Measurements from ENCODE around the gene CYB5D1.

CYB5D1 gene

GRCh38 chr17:7825206-7825990 is 32.4 kb upstream of the CYB5D1 start:
- H3K27me3 Mint-ChIP-seq = peaks cover 16% of the 10 kb centered on the region
- peaks cover 6% of the 10 kb centered on the region for H3K4me1 Mint-ChIP-seq
- no peak overlapping the region for H3K4me3 Mint-ChIP-seq
- ATAC-seq = no peak
- no peaks in the 10 kb centered on the region for H3K9me3 Mint-ChIP-seq
- peak overlapping the region in 1 of 2 donors; percentile 72 for H3K27ac Mint-ChIP-seq
- no peak for DNase-seq

- DNase-seq (no peak), ATAC-seq (no peak)
- Mint-ChIP-seq H3K9me3 (no peaks in the 10 kb centered on the region), H3K27me3 (peaks cover 20% of the 10 kb centered on the region), H3K27ac (no peak overlapping the region), H3K4me1 (peaks cover 9% of the 10 kb centered on the region), H3K4me3 (no peak overlapping the region)
Measured at GRCh38 chr17:7830616-7831015, 27.2 kb upstream of the CYB5D1 start.

GRCh38 chr17:7831233-7831632 is 26.6 kb upstream of the CYB5D1 start:
- peaks cover 20% of the 10 kb centered on the region for H3K27me3 Mint-ChIP-seq
- H3K27ac Mint-ChIP-seq = no peak overlapping the region
- H3K4me3 Mint-ChIP-seq = no peak overlapping the region
- ATAC-seq (no peak), DNase-seq (no peak)
- H3K9me3 Mint-ChIP-seq = no peaks in the 10 kb centered on the region
- H3K4me1 Mint-ChIP-seq = peaks cover 12% of the 10 kb centered on the region

GRCh38 chr17:7832431-7832830 is 25.4 kb upstream of the CYB5D1 start:
- Mint-ChIP-seq H3K9me3 (no peaks in the 10 kb centered on the region), H3K4me3 (no peak overlapping the region), H3K4me1 (peaks cover 24% of the 10 kb centered on the region), H3K27ac (no peak overlapping the region), H3K27me3 (peaks cover 14% of the 10 kb centered on the region)
- DNase-seq = no peak
- ATAC-seq = no peak

- Mint-ChIP-seq H3K27ac (peak overlapping the region in 1 of 2 donors; percentile 58), H3K27me3 (peaks cover 14% of the 10 kb centered on the region), H3K9me3 (no peaks in the 10 kb centered on the region), H3K4me1 (peaks cover 29% of the 10 kb centered on the region), H3K4me3 (peak overlapping the region; percentile 88 to 95)
- DNase-seq (no peak), ATAC-seq (no peak)
Measured at GRCh38 chr17:7833011-7833794, 24.6 kb upstream of the CYB5D1 start.

- Mint-ChIP-seq H3K4me3 (peak within 1 kb of the TSS; percentile 88 to 95), H3K27me3 (peaks cover 14% of the 10 kb centered on the region), H3K4me1 (peaks cover 36% of the 10 kb centered on the region), H3K27ac (peak within 1 kb of the TSS; percentile 94 to 97), H3K9me3 (no peaks in the 10 kb centered on the region)
- ATAC-seq (peak; percentile 73), DNase-seq (peak; percentile 86 to 87)
Measured at GRCh38 chr17:7833795-7834541, 23.8 kb upstream of the CYB5D1 start, which contains the start of gene KDM6B. Gene KDM6B, plus strand, starts transcription at chr17:7834217. Its CDS starts 11,338 bp downstream, at chr17:7845555.

- no peak for DNase-seq
- ATAC-seq = peak; percentile 5
- Mint-ChIP-seq H3K27ac (peak overlapping the region; percentile 7 to 94), H3K4me1 (peaks cover 41% of the 10 kb centered on the region), H3K27me3 (peaks cover 14% of the 10 kb centered on the region), H3K4me3 (peak overlapping the region; percentile 88 to 95), H3K9me3 (no peaks in the 10 kb centered on the region)
Measured at GRCh38 chr17:7834542-7834956, 23.3 kb upstream of the CYB5D1 start.

- H3K4me1 Mint-ChIP-seq = peaks cover 48% of the 10 kb centered on the region
- peaks cover 14% of the 10 kb centered on the region for H3K27me3 Mint-ChIP-seq
- DNase-seq (peak; percentile 83), ATAC-seq (peak; percentile 52)
- peak overlapping the region; percentile 88 to 95 for H3K4me3 Mint-ChIP-seq
- no peaks in the 10 kb centered on the region for H3K9me3 Mint-ChIP-seq
- H3K27ac Mint-ChIP-seq = peak overlapping the region; percentile 94 to 97
Measured at GRCh38 chr17:7834957-7835813, 22.6 kb upstream of the CYB5D1 start.

- H3K4me1 Mint-ChIP-seq = peaks cover 56% of the 10 kb centered on the region
- peak overlapping the region; percentile 6 to 91 for H3K27ac Mint-ChIP-seq
- peak overlapping the region; percentile 88 to 95 for H3K4me3 Mint-ChIP-seq
- H3K9me3 Mint-ChIP-seq = no peaks in the 10 kb centered on the region
- ATAC-seq = no peak
- H3K27me3 Mint-ChIP-seq = peaks cover 14% of the 10 kb centered on the region
- peak in 1 of 2 donors; percentile 44 for DNase-seq
Measured at GRCh38 chr17:7835814-7836595, 21.8 kb upstream of the CYB5D1 start.

- ATAC-seq (no peak), DNase-seq (peak; percentile 65 to 74)
- Mint-ChIP-seq H3K9me3 (no peaks in the 10 kb centered on the region), H3K4me3 (peak overlapping the region; percentile 88 to 95), H3K4me1 (peaks cover 62% of the 10 kb centered on the region), H3K27ac (peak overlapping the region; percentile 90 to 91), H3K27me3 (peaks cover 14% of the 10 kb centered on the region)
Measured at GRCh38 chr17:7836596-7837407, 21.0 kb upstream of the CYB5D1 start.

GRCh38 chr17:7837408-7838088 is 20.3 kb upstream of the CYB5D1 start:
- H3K4me1 Mint-ChIP-seq = peaks cover 69% of the 10 kb centered on the region
- no peak for DNase-seq
- H3K27ac Mint-ChIP-seq = peak overlapping the region; percentile 90 to 96
- ATAC-seq = no peak
- no peaks in the 10 kb centered on the region for H3K9me3 Mint-ChIP-seq
- H3K27me3 Mint-ChIP-seq = peaks cover 9% of the 10 kb centered on the region
- peak overlapping the region; percentile 88 to 95 for H3K4me3 Mint-ChIP-seq

GRCh38 chr17:7838090-7839075 is 19.4 kb upstream of the CYB5D1 start:
- Mint-ChIP-seq H3K4me3 (peak overlapping the region; percentile 95 to 96), H3K9me3 (no peaks in the 10 kb centered on the region), H3K27me3 (peaks cover under 1% of the 10 kb centered on the region), H3K4me1 (peaks cover 68% of the 10 kb centered on the region), H3K27ac (peak overlapping the region; percentile 100)
- ATAC-seq (no peak), DNase-seq (peak; percentile 68 to 78)
